Stimulated activated CD4-positive, alpha-beta T cell treated with anti-CD3 and anti-CD28 coated beads, Interleukin-12 subunit alpha, Interleukin-12 subunit beta, amount 100 ng/mL, for 4 hours (primary cell): ENCODE measurements around the gene CHGA.

ENCODE experiments used
- DNase-seq: peaks from one replicate; pipeline ENCODE4 v3.0.0-alpha.2; 2020

CHGA gene

DNA sequence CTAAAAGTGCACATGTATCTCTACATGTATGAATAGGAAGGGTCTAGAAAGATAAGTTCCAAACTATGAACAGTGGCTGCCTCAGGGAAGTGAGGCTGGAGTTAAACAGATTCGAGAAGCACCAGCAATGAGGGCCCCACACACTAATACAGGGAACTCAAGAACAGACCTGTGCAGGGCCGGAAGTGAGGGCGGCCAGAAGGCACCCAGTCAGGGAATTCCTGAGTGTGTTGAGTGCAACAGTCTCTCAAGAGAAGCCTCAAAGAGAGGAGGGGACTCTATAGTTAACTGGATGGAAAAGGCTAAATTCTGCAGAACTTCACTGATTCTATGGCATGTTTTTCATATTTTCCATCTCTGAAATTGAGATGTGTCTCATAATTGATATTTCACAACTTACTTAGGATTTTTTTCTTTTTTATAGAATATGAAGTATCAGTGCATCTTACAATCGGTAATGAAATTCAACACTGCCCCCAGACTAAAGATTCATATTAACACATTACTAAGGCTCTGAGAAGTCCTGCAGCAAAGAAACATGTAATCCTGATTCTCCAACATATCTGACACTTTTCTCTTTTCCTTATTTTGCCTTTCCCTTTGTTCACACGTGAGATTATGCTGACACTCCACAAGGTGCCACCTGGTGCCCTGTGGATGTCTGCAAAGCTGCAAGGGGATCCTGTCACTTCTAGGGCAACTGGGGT is 61.3 kb downstream of the CHGA start:
- DNase-seq = no peak
